ENCODE measurements around the gene FMNL2. TPM values are rescaled to one million over a fixed set of nuclear protein-coding genes. Genes with fewer than 3 reads are reported as not detected.
"Not testable (repeated sequence)": the region's sequence is repeated elsewhere in the genome, so short reads cannot be mapped to it uniquely, and the experiment has no call there.

FMNL2 gene
- total RNA-seq, 1 donor from 2014 or later = 166 TPM

- Mint-ChIP-seq H3K4me3 (ENCODE audit: unreplicated experiment) (no peak overlapping the region), H3K9me3 (ENCODE audit: unreplicated experiment) (peaks cover 3% of the 10 kb centered on the region), H3K4me1 (ENCODE audit: low read depth, unreplicated experiment) (no peaks in the 10 kb centered on the region), H3K27ac (ENCODE audit: unreplicated experiment) (no peak overlapping the region), H3K36me3 (ENCODE audit: unreplicated experiment) (no peaks in the 10 kb centered on the region), H3K27me3 (ENCODE audit: unreplicated experiment) (no peaks in the 10 kb centered on the region)
- TF ChIP-seq, protein P1, sequence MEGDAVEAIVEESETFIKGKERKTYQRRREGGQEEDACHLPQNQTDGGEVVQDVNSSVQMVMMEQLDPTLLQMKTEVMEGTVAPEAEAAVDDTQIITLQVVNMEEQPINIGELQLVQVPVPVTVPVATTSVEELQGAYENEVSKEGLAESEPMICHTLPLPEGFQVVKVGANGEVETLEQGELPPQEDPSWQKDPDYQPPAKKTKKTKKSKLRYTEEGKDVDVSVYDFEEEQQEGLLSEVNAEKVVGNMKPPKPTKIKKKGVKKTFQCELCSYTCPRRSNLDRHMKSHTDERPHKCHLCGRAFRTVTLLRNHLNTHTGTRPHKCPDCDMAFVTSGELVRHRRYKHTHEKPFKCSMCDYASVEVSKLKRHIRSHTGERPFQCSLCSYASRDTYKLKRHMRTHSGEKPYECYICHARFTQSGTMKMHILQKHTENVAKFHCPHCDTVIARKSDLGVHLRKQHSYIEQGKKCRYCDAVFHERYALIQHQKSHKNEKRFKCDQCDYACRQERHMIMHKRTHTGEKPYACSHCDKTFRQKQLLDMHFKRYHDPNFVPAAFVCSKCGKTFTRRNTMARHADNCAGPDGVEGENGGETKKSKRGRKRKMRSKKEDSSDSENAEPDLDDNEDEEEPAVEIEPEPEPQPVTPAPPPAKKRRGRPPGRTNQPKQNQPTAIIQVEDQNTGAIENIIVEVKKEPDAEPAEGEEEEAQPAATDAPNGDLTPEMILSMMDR (IDR thresholded peaks at IDR 0.05; ENCODE audit: partially characterized antibody, unreplicated experiment) = no peak
- no peak for DNase-seq
Observed at GRCh38 chr2:152320814-152321213, 14.2 kb upstream of the FMNL2 start.

DNA sequence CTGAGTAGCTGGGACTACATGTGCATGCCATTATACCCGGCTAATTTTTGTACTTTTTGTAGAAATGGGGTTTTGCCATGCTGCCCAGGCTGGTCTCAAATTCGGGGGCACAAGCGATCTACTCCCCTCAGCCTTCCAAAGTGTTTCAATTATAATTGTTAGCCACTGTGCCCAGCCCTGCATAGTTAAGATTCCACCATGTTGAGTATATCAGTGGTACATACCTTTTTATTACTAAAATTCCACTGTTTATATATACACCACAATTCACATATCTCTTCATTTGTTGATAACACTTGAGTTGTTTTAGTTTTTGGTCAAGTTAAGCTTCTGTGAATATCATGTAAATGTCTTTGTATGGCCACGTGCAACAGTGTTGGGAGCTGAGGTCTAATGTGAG is 12.8 kb upstream of the FMNL2 start:
- TF ChIP-seq, protein P1 (IDR thresholded peaks at IDR 0.05; ENCODE audit: partially characterized antibody, unreplicated experiment) = no peak
- no peaks in the 10 kb centered on the region for H3K4me1 Mint-ChIP-seq (ENCODE audit: low read depth, unreplicated experiment)
- no peak overlapping the region for H3K4me3 Mint-ChIP-seq (ENCODE audit: unreplicated experiment)
- no peaks in the 10 kb centered on the region for H3K36me3 Mint-ChIP-seq (ENCODE audit: unreplicated experiment)
- no peak for DNase-seq
- no peak overlapping the region for H3K27ac Mint-ChIP-seq (ENCODE audit: unreplicated experiment)
- H3K27me3 Mint-ChIP-seq (ENCODE audit: unreplicated experiment) = no peaks in the 10 kb centered on the region
- H3K9me3 Mint-ChIP-seq (ENCODE audit: unreplicated experiment) = no peaks in the 10 kb centered on the region

GRCh38 chr2:152325126-152325525 is 9.8 kb upstream of the FMNL2 start:
- not testable (repeated sequence) for H3K9me3 Mint-ChIP-seq (ENCODE audit: unreplicated experiment); H3K4me1 Mint-ChIP-seq (ENCODE audit: low read depth, unreplicated experiment); H3K27ac Mint-ChIP-seq (ENCODE audit: unreplicated experiment); H3K4me3 Mint-ChIP-seq (ENCODE audit: unreplicated experiment); DNase-seq; H3K36me3 Mint-ChIP-seq (ENCODE audit: unreplicated experiment); H3K27me3 Mint-ChIP-seq (ENCODE audit: unreplicated experiment)

- Mint-ChIP-seq H3K27me3 (ENCODE audit: unreplicated experiment) (no peaks in the 10 kb centered on the region), H3K4me1 (ENCODE audit: low read depth, unreplicated experiment) (no peaks in the 10 kb centered on the region), H3K4me3 (ENCODE audit: unreplicated experiment) (no peak overlapping the region)
Observed at GRCh38 chr2:152326710-152327109, 8.3 kb upstream of the FMNL2 start.

GRCh38 chr2:152328013-152328412 is 7.0 kb upstream of the FMNL2 start:
- no peak for DNase-seq
- TF ChIP-seq, protein P1 (IDR thresholded peaks at IDR 0.05; ENCODE audit: partially characterized antibody, unreplicated experiment) = no peak
- H3K27ac Mint-ChIP-seq (ENCODE audit: unreplicated experiment) = no peak overlapping the region
- H3K9me3 Mint-ChIP-seq (ENCODE audit: unreplicated experiment) = no peaks in the 10 kb centered on the region
- H3K36me3 Mint-ChIP-seq (ENCODE audit: unreplicated experiment) = no peaks in the 10 kb centered on the region
- H3K4me1 Mint-ChIP-seq (ENCODE audit: low read depth, unreplicated experiment) = no peaks in the 10 kb centered on the region
- H3K4me3 Mint-ChIP-seq (ENCODE audit: unreplicated experiment) = no peak overlapping the region
- no peaks in the 10 kb centered on the region for H3K27me3 Mint-ChIP-seq (ENCODE audit: unreplicated experiment)

More at GRCh38 chr2:152326710-152327109, 8.3 kb upstream of the FMNL2 start:
- TF ChIP-seq, protein P1 (IDR thresholded peaks at IDR 0.05; ENCODE audit: partially characterized antibody, unreplicated experiment) = no peak
- no peak for DNase-seq
- H3K27ac Mint-ChIP-seq (ENCODE audit: unreplicated experiment) = no peak overlapping the region
- no peaks in the 10 kb centered on the region for H3K36me3 Mint-ChIP-seq (ENCODE audit: unreplicated experiment)
- no peaks in the 10 kb centered on the region for H3K9me3 Mint-ChIP-seq (ENCODE audit: unreplicated experiment)

Measured in glutamatergic neuron (in vitro differentiated cells).